OCI-LY1 (cell line): ENCODE results near the gene PER1.

ENCODE experiments used
- CTCF ChIP-seq: fragments of 200-600 bp; sonication (generic), shearing (Covaris generic); IDR thresholded peaks from 2 replicates; pipeline ENCODE4 v1.5.1; 2017; ENCODE audit warnings: mild to moderate bottlenecking, antibody characterized with exemption, low read length, moderate library complexity, mixed read lengths
- EZH2 ChIP-seq: fragments of 200-600 bp; sonication (generic), shearing (Covaris generic); IDR thresholded peaks from 2 replicates; pipeline ENCODE4 v1.8.0; 2017; ENCODE audit warnings: borderline replicate concordance, mixed run types, mild to moderate bottlenecking, antibody characterized with exemption, low read length, moderate library complexity, mixed read lengths

- TF ChIP-seq EZH2 (no peak), CTCF (no peak)
Measured at GRCh38 chr17:8140065-8141029, 11.9 kb downstream of the PER1 start.
